ENCODE results near the gene YAP1.
A peak's percentile ranks its signal among the peaks of the same experiment; 100 is the strongest.

The YAP1 gene

DNA sequence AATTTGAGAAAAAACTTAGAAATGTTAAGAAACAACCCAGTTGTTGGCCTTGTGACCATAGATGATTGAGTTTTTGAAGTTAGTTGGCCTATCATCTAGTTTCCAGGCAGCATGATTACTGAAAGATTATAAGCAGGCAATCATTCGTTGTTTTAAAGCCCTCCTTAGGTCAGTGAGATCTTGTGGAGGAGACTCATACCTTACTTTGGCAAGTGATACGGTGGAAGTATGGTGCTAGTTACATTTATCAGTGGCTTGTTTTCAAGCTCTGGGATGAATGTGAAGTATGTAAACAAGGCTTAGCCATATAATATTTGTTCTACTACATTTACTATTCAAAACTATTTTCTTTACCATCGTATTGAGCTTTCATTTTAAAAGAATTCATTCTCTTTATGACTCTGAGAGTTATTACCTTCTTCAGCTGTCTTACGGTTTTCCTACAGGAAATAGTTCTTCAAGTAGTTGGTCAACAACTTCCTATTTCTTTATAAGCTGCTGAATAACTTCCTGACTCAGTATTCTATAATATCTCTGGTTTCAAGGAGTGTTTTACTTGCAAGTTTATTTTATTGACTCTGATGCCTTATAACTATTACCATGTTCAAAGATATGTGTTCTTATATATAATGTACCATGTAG is 7.3 kb downstream of the YAP1 start:
- no peak for DNase-seq

GRCh38 chr11:102118937-102119336 is 8.7 kb downstream of the YAP1 start:
- no peak for DNase-seq

DNA sequence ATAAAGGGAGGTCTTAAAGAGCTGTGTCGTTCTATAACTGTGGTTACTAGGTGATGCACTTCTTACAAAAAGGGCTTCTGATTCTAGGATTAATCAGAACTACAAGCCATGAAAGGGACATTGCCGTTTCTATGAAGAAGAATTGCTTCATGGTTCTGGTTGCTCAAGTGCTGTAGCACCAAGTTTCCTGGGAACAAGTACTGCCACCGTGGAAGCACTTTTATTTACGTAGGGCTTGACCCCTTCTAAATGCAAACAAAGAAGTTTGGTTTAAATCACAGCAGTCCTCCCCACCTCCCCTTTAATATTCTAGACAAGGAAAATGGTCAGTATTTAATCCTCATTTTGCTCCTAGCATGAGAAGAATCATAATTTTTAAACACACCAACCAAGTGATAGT is 9.8 kb downstream of the YAP1 start:
- DNase-seq, result no peak

- no peak for DNase-seq
Measured at GRCh38 chr11:102120437-102120973, 10.3 kb downstream of the YAP1 start.

GRCh38 chr11:102121329-102121728 is 11.1 kb downstream of the YAP1 start:
- no peak for DNase-seq

GRCh38 chr11:102134597-102134996 is 24.4 kb downstream of the YAP1 start:
- no peak for DNase-seq

- no peak for DNase-seq
Measured at GRCh38 chr11:102135256-102135655, 25.0 kb downstream of the YAP1 start.

GRCh38 chr11:102138223-102138622 is 28.0 kb downstream of the YAP1 start:
- no peak for DNase-seq

GRCh38 chr11:102138670-102139069 is 28.4 kb downstream of the YAP1 start:
- no peak for DNase-seq

GRCh38 chr11:102139081-102139498 is 28.8 kb downstream of the YAP1 start:
- no peak for DNase-seq

DNA sequence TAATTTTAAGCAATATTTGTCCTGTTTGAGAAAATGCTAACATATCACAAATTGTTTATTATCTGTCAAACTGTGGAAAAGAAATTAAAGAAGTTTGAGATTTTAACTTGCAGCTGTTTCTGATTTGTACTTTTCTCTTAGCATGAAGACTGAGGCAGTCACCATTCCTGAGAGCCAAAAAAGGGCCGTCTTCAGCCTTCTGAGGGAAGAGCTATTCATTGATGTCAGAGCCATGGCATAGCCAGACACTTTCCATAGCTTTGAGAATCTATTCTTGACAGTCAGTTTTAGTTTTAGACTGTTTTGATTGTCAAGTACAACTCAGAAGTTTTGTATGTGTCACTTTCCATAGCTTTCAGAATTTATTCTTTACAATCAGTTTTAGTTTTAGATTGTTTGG is 32.1 kb downstream of the YAP1 start:
- DNase-seq, result no peak

DNA sequence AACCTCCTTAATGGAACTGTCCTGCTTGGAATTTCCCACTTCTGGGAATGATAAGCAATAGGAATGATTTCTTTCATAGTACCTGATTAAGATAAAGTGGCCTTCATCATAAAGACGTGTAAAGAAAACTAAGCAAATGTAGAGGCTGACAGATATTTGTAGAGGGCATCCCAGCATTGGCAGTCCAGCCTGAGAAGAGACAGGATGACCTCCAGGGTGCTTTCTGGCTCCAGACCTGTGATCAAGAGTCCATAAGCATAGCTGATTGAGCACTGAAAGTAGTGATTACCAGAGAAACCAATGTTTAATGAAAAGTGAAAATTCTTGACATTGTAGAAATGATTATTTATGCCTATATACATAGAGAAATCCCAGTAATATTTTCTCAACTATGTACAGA is 33.6 kb downstream of the YAP1 start:
- DNase-seq, result no peak

- DNase-seq, result no peak
Measured at GRCh38 chr11:102144357-102145355, 34.4 kb downstream of the YAP1 start.

- DNase-seq, result no peak
Measured at GRCh38 chr11:102147015-102147414, 36.8 kb downstream of the YAP1 start.

GRCh38 chr11:102147632-102148031 is 37.4 kb downstream of the YAP1 start:
- no peak for DNase-seq

DNA sequence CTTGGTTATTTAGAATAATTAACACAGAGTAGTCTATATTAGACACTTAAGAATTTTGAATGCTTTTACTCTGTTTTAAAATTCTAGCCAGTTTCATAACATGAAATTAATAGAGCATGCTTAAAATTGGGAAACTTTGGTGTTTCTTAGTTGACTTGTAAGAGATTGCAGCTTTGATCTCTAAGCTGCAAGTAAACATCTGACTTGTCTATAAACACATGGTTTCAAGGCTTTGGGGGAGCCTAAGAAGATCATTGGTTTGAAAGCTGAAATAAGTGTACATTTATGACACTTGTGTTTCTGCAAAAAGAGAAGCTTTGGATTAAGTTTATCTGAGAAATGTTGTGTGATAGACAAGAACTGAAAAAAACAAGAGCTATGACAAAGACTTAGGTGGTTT is 37.8 kb downstream of the YAP1 start:
- DNase-seq, result no peak

DNA sequence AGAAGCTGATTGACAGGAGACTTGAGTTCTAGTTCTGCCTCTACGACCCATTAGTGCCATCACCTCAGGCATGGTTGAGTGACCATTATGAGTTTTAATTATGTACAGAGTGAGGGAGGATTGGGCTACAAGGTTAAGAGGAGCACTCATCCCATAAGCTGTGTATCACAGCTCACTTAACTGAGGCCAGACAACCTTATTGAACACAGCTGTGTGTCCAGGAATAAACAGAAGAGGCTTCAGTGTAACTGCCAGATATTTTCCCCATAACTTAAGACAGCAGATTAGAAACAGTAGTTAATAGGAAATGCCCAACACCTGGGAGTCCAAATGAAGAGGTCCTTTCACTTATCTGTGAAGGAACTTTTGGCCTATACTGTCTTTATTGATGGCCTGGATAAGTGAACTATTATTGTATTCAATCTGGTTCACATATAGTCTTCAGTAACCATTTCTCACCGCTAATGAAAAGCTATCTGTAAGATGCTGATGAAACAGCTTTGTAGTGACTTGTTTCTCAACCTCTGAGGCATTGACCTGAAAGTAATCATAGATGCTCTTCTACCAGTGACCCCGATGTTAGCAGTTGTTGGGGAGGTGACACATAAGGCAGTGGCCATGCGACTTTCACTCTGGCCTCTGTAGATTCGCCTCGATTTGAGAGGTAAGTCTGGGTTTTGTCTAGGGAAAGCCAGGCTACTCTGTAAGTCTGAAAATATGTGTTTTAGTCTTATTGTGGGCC is 41.7 kb downstream of the YAP1 start:
- DNase-seq, result no peak

DNA sequence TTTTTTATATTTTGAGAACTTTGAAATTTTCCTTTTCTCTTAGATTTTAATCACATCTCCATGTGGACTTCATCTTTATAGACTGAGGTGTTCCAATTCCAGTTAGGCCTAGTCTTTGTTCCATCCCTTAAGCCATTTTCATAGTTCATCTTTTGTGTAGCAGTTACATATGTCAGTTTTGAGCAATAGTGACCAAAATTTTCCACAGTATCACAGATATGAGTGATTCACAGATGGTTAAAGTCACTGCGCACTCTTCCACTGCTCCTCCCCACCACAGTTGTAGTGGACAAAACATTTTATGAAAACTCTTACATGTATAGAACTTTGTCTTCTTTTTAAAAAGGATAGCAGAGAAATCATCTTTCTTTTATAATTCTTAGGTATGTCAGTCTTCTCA is 42.8 kb downstream of the YAP1 start:
- DNase-seq, result no peak

DNA sequence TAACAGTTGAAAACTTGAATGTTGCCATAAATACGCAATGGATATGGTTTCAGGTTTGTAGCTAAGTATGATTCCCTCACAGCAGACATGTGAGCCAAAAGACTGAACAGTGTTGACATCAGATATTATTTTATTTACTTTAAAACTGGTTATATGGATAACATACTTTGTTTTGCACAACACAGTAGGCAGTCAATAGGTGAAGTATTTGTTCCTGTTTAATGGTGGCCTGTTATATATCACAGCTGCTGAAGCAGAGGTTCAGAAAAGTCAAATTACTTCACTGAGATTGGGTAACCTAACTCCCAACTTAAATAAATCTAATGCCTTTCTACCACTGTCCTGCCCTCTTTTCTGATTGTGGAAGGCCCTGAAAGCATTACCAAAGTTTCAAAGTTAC is 44.6 kb downstream of the YAP1 start:
- DNase-seq, result no peak

DNA sequence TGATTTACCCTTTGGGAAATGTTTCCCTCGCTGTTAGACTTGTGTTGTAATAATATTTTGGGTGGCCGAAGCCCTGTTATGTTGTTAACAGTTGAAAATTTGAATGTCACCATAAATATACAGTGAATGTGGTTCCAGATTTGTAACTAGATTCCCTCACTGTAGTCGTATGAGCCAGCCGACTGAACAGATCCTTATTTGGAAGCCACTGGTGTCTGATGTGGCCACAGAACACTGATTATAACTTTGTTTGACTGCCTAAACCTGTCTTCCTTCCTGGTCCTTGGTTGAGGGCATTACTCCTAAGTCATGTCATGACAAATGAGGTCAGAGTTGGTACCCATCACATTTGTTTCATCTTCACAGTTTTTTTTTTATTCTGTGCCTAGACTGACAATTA is 45.4 kb downstream of the YAP1 start:
- DNase-seq, result peak in 1 of 5 experiments; percentile 4

- no peak for DNase-seq
Measured at GRCh38 chr11:102157219-102157618, 47.0 kb downstream of the YAP1 start.

DNA sequence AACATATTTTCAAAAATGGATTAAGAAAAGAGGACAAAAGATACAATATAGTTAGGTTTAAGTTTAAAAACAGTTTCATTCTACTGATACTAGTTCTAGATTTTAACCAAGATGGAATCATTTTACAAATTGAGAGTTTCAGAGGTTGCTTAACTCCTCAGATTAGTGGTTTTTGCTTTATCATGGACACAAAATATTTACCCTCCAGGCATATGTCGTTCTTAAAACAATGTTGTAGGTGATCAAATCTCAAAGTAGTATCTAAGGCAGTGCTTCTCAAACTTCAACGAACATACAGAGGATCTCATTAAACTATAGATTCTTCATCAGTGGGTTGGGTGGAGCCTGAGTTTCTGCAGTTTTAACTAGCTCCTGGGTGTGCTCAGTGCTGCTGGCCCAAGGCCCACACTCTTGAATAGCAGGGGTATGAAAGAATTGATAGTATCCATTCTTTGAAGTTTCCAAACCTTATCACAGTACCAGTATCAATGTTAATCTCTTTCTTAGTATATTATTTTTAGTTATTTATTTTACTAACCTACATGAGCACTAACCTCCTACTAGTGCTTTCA is 48.0 kb downstream of the YAP1 start:
- DNase-seq, result no peak

DNA sequence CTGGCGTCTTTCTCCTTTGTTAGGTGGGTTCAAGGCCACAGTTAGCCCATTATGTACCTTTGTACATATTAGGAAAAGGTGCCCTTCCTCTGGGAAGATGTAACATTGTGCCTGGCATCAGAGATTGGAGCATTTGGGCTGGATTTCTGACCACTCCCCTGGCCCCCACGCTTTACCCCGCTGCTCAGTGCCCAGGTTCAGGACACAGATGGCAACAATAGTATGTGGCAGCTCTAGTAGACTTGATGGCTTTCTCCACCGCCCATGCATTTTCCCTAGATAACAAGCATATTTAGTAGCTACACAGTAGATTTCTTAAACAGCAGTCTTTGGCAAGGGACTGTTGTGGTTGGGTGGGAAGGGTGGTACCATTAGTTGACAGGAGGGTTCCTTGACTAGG is 53.1 kb downstream of the YAP1 start:
- no peak for DNase-seq

Data from T-helper 2 cell (primary cell).